A549 (cell line): ENCODE measurements around the gene HIF1A. TPM values are rescaled to one million over a fixed set of nuclear protein-coding genes. Genes with fewer than 3 reads are reported as not detected.
A peak's percentile ranks its signal among the peaks of the same experiment; 100 is the strongest.

Experiments
- ATOH8 ChIP-seq: fragments of 250-450 bp; sonication (Bioruptor Pico); IDR thresholded peaks from 2 replicates; pipeline ENCODE4 v1.5.0; 2020; ENCODE audit warnings: low read depth, mild to moderate bottlenecking, moderate library complexity
- BHLHE40 ChIP-seq: IDR thresholded peaks from 2 replicates; pipeline ENCODE4 v1.6.1; 2012; ENCODE audit warnings: low read depth, low read length, inconsistent platforms
- CHD2 ChIP-seq: fragments of 150-350 bp; IDR thresholded peaks from 2 replicates; pipeline ENCODE4 v1.6.1; 2014; ENCODE audit warnings: low read length; ENCODE audit not compliant: partially characterized antibody
- CHD4 ChIP-seq: fragments of 200-600 bp; sonication (generic); IDR thresholded peaks from 2 replicates; pipeline ENCODE4 v1.6.1; 2016; ENCODE audit warnings: antibody characterized with exemption, mild to moderate bottlenecking, borderline replicate concordance
- EHF ChIP-seq: fragments of 250-450 bp; sonication (Bioruptor Pico); IDR thresholded peaks from 2 replicates; pipeline ENCODE4 v1.5.0; 2020; ENCODE audit warnings: mild to moderate bottlenecking
- EHMT2 ChIP-seq: fragments of 200-600 bp; sonication (generic); IDR thresholded peaks from 2 replicates; pipeline ENCODE4 v1.6.1; 2016; ENCODE audit warnings: antibody characterized with exemption, low read depth, mild to moderate bottlenecking, moderate library complexity
- FOSB ChIP-seq: fragments of 250-450 bp; sonication (Bioruptor Pico); IDR thresholded peaks from 2 replicates; pipeline ENCODE4 v1.5.0; 2020; ENCODE audit warnings: mild to moderate bottlenecking, moderate library complexity
- GATA3 ChIP-seq: IDR thresholded peaks from 2 replicates; pipeline ENCODE4 v1.6.1; 2012; ENCODE audit warnings: borderline replicate concordance
- HEYL ChIP-seq: fragments of 250-450 bp; sonication (Bioruptor Pico); IDR thresholded peaks from 2 replicates; pipeline ENCODE4 v1.8.0; 2021; ENCODE audit warnings: mild to moderate bottlenecking, moderate library complexity
- HMGXB4 ChIP-seq: fragments of 250-450 bp; sonication (Bioruptor Pico); IDR thresholded peaks from 2 replicates; pipeline ENCODE4 v1.5.0; 2021; ENCODE audit warnings: mild to moderate bottlenecking, moderate library complexity, borderline replicate concordance
- HOXB5 ChIP-seq: fragments of 250-450 bp; sonication (Bioruptor Pico); IDR thresholded peaks from 2 replicates; pipeline ENCODE4 v1.5.0; 2020; ENCODE audit warnings: mild to moderate bottlenecking, moderate library complexity
- MAFK ChIP-seq: fragments of 450-650 bp; IDR thresholded peaks from 2 replicates; pipeline ENCODE4 v1.6.1; 2014; ENCODE audit not compliant: partially characterized antibody
- NFE2L2 ChIP-seq: fragments of 150-350 bp; conservative IDR thresholded peaks from 2 replicates; pipeline ENCODE4 v1.6.1; 2014; ENCODE audit warnings: low read length
- NPAS2 ChIP-seq: fragments of 250-450 bp; sonication (Bioruptor Pico); IDR thresholded peaks from 2 replicates; pipeline ENCODE4 v1.8.0; 2022; ENCODE audit warnings: mild to moderate bottlenecking, moderate library complexity, borderline replicate concordance
- POLR2A ChIP-seq: IDR thresholded peaks from 2 replicates; pipeline ENCODE4 v1.6.1; 2012; ENCODE audit warnings: mild to moderate bottlenecking, low read length
- RARB ChIP-seq: fragments of 250-450 bp; sonication (Bioruptor Pico); IDR thresholded peaks from 2 replicates; pipeline ENCODE4 v1.8.0; 2021; ENCODE audit warnings: mild to moderate bottlenecking, moderate library complexity
- RCOR1 ChIP-seq: fragments of 150-350 bp; IDR thresholded peaks from 2 replicates; pipeline ENCODE4 v1.6.1; 2014; ENCODE audit warnings: antibody characterized with exemption, low read length, low read depth
- REST ChIP-seq: fragments of 200-600 bp; sonication (generic); IDR thresholded peaks from 2 replicates; pipeline ENCODE4 v1.6.1; 2016; ENCODE audit warnings: antibody characterized with exemption, mild to moderate bottlenecking, moderate library complexity
- RFX5 ChIP-seq: fragments of 450-650 bp; IDR thresholded peaks from 2 replicates; pipeline ENCODE4 v1.7.1; 2014; ENCODE audit warnings: antibody characterized with exemption, mild to moderate bottlenecking, moderate library complexity
- USF2 ChIP-seq: fragments of 450-650 bp; IDR thresholded peaks from 2 replicates; pipeline ENCODE4 v1.6.1; 2014; ENCODE audit warnings: antibody characterized with exemption
- ZC3H11A ChIP-seq: fragments of 450-650 bp; IDR thresholded peaks from 2 replicates; pipeline ENCODE4 v1.6.1; 2014; ENCODE audit warnings: antibody characterized with exemption, mild to moderate bottlenecking
- polyA plus RNA-seq, 4 experiments: library from polyadenylated mRNA; depleted of rRNA in 3 of 4; stranded (reverse); fragments of >200 nt; fragmentation: RNase III in 1 of 4; extraction: RNeasy Plus Mini Kit Qiagen cat#74134 plus additional on column Dnase treatment in 1 of 4; gene quantifications; 2 replicates in 3 of 4; 3 replicates in 1 of 4; pipeline ENCODE4 v1.2.3, GENCODE V29; 2011 to 2017
- TF ChIP-seq, protein P1 (sequence below): fragments of 150-350 bp; IDR thresholded peaks from 2 replicates; pipeline ENCODE4 v1.6.1; 2014; ENCODE audit warnings: low read depth, mild to moderate bottlenecking, low read length
- TF ChIP-seq, protein P2 (sequence below): IDR thresholded peaks from 2 replicates; pipeline ENCODE4 v1.6.1; 2012

Gene HIF1A
- polyA plus RNA-seq, 2 of the 4 experiments (the other 2 are of a cell fraction), result 284 to 391 TPM

DNA sequence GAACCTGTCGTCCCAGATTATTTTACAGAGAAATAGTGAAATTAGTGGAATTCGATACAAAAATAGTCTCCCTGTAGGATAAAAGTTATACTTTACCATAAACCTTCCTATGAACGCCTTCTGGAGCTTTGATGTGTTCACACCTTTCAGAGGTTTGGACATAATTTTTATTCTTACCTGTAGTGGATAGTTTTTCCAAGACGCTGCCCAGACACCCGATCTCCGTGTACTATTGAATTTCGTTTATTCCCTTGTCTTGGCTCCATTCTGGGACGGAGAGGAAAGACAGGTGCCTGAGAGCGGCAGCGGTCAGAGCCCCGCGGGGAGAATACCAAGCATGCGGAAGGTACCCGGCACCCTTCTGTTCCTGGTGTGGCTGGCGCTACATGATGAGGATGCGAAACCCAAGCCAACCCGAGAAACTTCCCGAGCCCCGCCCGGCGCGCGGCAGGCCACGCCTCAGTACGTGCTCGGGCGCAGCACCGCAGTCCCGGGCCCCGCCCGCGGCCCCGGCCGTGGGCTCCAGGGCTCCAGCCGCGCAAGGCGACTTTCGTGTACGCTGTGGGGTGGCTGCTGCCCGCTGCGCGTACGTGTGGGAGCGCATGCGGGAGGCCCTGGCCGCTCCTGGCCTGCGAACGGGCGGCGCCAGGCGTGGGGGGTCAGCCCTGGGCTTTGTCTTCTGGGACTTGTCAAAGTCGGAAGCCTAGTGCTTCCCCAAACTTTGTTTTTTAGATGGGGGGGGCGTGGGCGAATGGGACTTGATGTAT is 55.6 kb downstream of the HIF1A start (continued):
- TF ChIP-seq REST (no peak), HOXB5 (CRISPR knock-in tag) (no peak), HEYL (CRISPR knock-in tag) (no peak), EHMT2 (no peak), BHLHE40 (no peak), RARB (CRISPR knock-in tag) (no peak), ATOH8 (CRISPR knock-in tag) (no peak), USF2 (no peak), MAFK (no peak), CHD2 (no peak), NPAS2 (no peak), FOSB (CRISPR knock-in tag) (peak; percentile 19; the same call in 1 of the 2 replicates), RFX5 (no peak), NFE2L2 (no peak), RCOR1 (no peak), CHD4 (no peak), GATA3 (no peak), ZC3H11A (no peak), HMGXB4 (CRISPR knock-in tag) (no peak), EHF (no peak), POLR2A (peak; percentile 63)
- TF ChIP-seq, protein P1, sequence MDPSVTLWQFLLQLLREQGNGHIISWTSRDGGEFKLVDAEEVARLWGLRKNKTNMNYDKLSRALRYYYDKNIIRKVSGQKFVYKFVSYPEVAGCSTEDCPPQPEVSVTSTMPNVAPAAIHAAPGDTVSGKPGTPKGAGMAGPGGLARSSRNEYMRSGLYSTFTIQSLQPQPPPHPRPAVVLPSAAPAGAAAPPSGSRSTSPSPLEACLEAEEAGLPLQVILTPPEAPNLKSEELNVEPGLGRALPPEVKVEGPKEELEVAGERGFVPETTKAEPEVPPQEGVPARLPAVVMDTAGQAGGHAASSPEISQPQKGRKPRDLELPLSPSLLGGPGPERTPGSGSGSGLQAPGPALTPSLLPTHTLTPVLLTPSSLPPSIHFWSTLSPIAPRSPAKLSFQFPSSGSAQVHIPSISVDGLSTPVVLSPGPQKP, result no peak
- TF ChIP-seq, protein P2, sequence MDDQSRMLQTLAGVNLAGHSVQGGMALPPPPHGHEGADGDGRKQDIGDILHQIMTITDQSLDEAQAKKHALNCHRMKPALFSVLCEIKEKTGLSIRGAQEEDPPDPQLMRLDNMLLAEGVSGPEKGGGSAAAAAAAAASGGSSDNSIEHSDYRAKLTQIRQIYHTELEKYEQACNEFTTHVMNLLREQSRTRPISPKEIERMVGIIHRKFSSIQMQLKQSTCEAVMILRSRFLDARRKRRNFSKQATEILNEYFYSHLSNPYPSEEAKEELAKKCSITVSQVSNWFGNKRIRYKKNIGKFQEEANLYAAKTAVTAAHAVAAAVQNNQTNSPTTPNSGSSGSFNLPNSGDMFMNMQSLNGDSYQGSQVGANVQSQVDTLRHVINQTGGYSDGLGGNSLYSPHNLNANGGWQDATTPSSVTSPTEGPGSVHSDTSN, result no peak; the same call in 1 of the 2 replicates
